ENCODE results near the gene MAGI1. TPM values are rescaled to one million over a fixed set of nuclear protein-coding genes. Genes with fewer than 3 reads are reported as not detected.
"Not testable (repeated sequence)": the region's sequence is repeated elsewhere in the genome, so short reads cannot be mapped to it uniquely, and the experiment has no call there.

MAGI1 gene
- total and polyA plus RNA-seq, 2 donors (not counting 1 experiment from before 2014, with no cell fraction given) = 0.10 to 0.22 TPM

- POLR2A ChIA-PET = no interaction called here
Observed at GRCh38 chr3:65894126-65894525, 144.6 kb downstream of the MAGI1 start.

DNA sequence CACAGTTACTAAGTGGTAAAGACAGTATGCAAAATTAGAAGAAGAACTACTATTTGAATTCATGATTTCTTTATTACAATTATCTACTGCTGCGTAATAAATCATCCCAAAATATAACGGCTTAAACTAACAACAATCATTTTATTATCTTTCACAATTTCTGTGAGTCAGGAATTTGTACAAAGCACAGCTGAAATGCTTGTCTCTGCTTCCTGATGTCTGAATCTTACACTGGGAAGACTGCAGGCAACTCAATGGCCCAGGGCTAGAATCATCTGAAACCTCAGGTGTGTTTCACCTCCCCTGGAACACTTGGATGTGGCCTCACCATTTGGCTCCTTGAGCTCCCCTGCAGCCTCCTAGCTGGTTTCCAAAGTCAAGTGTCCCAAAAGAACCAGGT lies 145.1 kb downstream of the MAGI1 start:
- Histone ChIP-seq H3K4me3 (ENCODE audit: control extremely low read depth in 1 of 5, extremely low read depth in 1 of 5, insufficient read depth in 1 of 5, low read depth in 2 of 5, low read length in 4 of 5) (no peak overlapping the region), H4K20me1 (ENCODE audit: control insufficient read depth, insufficient read depth, low read length, poor library complexity, severe bottlenecking) (no peaks in the 10 kb centered on the region), H3K4me1 (ENCODE audit: control insufficient read depth in 2 of 2, insufficient read depth in 2 of 2, low read length in 2 of 2) (no peaks in the 10 kb centered on the region), H3K4me2 (replicated peaks; ENCODE audit: low read depth, low read length, poor library complexity, severe bottlenecking) (no peak overlapping the region), H3K79me2 (ENCODE audit: control insufficient read depth, insufficient read depth, low read length) (no peaks in the 10 kb centered on the region), H3K27me3 (replicated peaks in 1 of 4; ENCODE audit: control extremely low read depth in 1 of 4, control insufficient read depth in 3 of 4, insufficient read depth in 4 of 4, low read length in 3 of 4) (no peaks in the 10 kb centered on the region), H3K36me3 (replicated peaks in 1 of 2; ENCODE audit: control extremely low read depth in 1 of 2, control insufficient read depth in 1 of 2, extremely low read depth in 1 of 2, insufficient read depth in 2 of 2, low read length in 1 of 2) (no peaks in the 10 kb centered on the region), H3K9me3 (ENCODE audit: control extremely low read depth in 1 of 3, control insufficient read depth in 2 of 3, insufficient read depth in 1 of 3, low read length in 2 of 3) (no peaks in the 10 kb centered on the region), H3K9ac (ENCODE audit: low read length) (no peak overlapping the region), H2AFZ (ENCODE audit: insufficient read depth, low read depth, low read length, poor library complexity, severe bottlenecking) (no peak overlapping the region), H3K27ac (ENCODE audit: low read length in 2 of 2) (no peak overlapping the region)
- Mint-ChIP-seq H3K27me3 (no peaks in the 10 kb centered on the region), H3K4me1 (no peaks in the 10 kb centered on the region), H3K27ac (no peak overlapping the region), H3K4me3 (no peak overlapping the region), H3K9me3 (ENCODE audit: insufficient read depth) (no peaks in the 10 kb centered on the region)
- WGBS (ENCODE audit: insufficient coverage) = 92% methylated on average over 2 of the region's 2 CpGs
- TF ChIP-seq, protein P1, sequence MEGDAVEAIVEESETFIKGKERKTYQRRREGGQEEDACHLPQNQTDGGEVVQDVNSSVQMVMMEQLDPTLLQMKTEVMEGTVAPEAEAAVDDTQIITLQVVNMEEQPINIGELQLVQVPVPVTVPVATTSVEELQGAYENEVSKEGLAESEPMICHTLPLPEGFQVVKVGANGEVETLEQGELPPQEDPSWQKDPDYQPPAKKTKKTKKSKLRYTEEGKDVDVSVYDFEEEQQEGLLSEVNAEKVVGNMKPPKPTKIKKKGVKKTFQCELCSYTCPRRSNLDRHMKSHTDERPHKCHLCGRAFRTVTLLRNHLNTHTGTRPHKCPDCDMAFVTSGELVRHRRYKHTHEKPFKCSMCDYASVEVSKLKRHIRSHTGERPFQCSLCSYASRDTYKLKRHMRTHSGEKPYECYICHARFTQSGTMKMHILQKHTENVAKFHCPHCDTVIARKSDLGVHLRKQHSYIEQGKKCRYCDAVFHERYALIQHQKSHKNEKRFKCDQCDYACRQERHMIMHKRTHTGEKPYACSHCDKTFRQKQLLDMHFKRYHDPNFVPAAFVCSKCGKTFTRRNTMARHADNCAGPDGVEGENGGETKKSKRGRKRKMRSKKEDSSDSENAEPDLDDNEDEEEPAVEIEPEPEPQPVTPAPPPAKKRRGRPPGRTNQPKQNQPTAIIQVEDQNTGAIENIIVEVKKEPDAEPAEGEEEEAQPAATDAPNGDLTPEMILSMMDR (IDR thresholded peaks at IDR 0.05) = no peak
- no peak for TF ChIP-seq EZH2 (IDR thresholded peaks at IDR 0.05; ENCODE audit: borderline replicate concordance, insufficient read depth, low read depth, low read length, poor library complexity, severe bottlenecking)
- CTCF ChIA-PET = no interaction called here
- intact Hi-C loops (cut with micrococcal nuclease) = no loop called here
- POLR2A ChIA-PET = no interaction called here
- no peak for ATAC-seq (ENCODE audit: low read depth)
- no peak for DNase-seq

More at GRCh38 chr3:65894126-65894525, 144.6 kb downstream of the MAGI1 start:
- Histone ChIP-seq H3K9me3 (ENCODE audit: control extremely low read depth in 1 of 3, control insufficient read depth in 2 of 3, insufficient read depth in 1 of 3, low read length in 2 of 3) (no peaks in the 10 kb centered on the region), H3K79me2 (ENCODE audit: control insufficient read depth, insufficient read depth, low read length) (no peaks in the 10 kb centered on the region), H3K36me3 (replicated peaks in 1 of 2; ENCODE audit: control extremely low read depth in 1 of 2, control insufficient read depth in 1 of 2, extremely low read depth in 1 of 2, insufficient read depth in 2 of 2, low read length in 1 of 2) (no peaks in the 10 kb centered on the region), H3K4me2 (replicated peaks; ENCODE audit: low read depth, low read length, poor library complexity, severe bottlenecking) (no peak overlapping the region), H3K27me3 (replicated peaks in 1 of 4; ENCODE audit: control extremely low read depth in 1 of 4, control insufficient read depth in 3 of 4, insufficient read depth in 4 of 4, low read length in 3 of 4) (no peaks in the 10 kb centered on the region), H3K27ac (ENCODE audit: low read length in 2 of 2) (no peak overlapping the region), H3K4me1 (ENCODE audit: control insufficient read depth in 2 of 2, insufficient read depth in 2 of 2, low read length in 2 of 2) (no peaks in the 10 kb centered on the region), H4K20me1 (ENCODE audit: control insufficient read depth, insufficient read depth, low read length, poor library complexity, severe bottlenecking) (no peaks in the 10 kb centered on the region), H2AFZ (ENCODE audit: insufficient read depth, low read depth, low read length, poor library complexity, severe bottlenecking) (no peak overlapping the region), H3K9ac (ENCODE audit: low read length) (no peak overlapping the region), H3K4me3 (ENCODE audit: control extremely low read depth in 1 of 5, extremely low read depth in 1 of 5, insufficient read depth in 1 of 5, low read depth in 2 of 5, low read length in 4 of 5) (no peak overlapping the region)
- DNase-seq = no peak
- no peak for ATAC-seq (ENCODE audit: low read depth)
- TF ChIP-seq, protein P1 (IDR thresholded peaks at IDR 0.05) = no peak
- TF ChIP-seq EZH2 (IDR thresholded peaks at IDR 0.05; ENCODE audit: borderline replicate concordance, insufficient read depth, low read depth, low read length, poor library complexity, severe bottlenecking) = no peak
- intact Hi-C loops (cut with micrococcal nuclease) = no loop called here
- no CpG with 5 or more reads among the region's 2 CpGs for WGBS (ENCODE audit: insufficient coverage)
- Mint-ChIP-seq H3K27ac (no peak overlapping the region), H3K4me3 (no peak overlapping the region), H3K4me1 (no peaks in the 10 kb centered on the region), H3K27me3 (no peaks in the 10 kb centered on the region), H3K9me3 (ENCODE audit: insufficient read depth) (no peaks in the 10 kb centered on the region)
- CTCF ChIA-PET = no interaction called here

GRCh38 chr3:65891477-65891876 lies 147.2 kb downstream of the MAGI1 start:
- H3K27me3 ChIP-seq (replicated peaks in 1 of 4; ENCODE audit: control extremely low read depth in 1 of 4, control insufficient read depth in 3 of 4, insufficient read depth in 4 of 4, low read length in 3 of 4); H4K20me1 ChIP-seq (ENCODE audit: control insufficient read depth, insufficient read depth, low read length, poor library complexity, severe bottlenecking); H3K4me3 Mint-ChIP-seq; ATAC-seq (ENCODE audit: low read depth); H3K9me3 Mint-ChIP-seq (ENCODE audit: insufficient read depth); H3K79me2 ChIP-seq (ENCODE audit: control insufficient read depth, insufficient read depth, low read length); H3K36me3 ChIP-seq (replicated peaks in 1 of 2; ENCODE audit: control extremely low read depth in 1 of 2, control insufficient read depth in 1 of 2, extremely low read depth in 1 of 2, insufficient read depth in 2 of 2, low read length in 1 of 2); H3K4me1 Mint-ChIP-seq; CTCF ChIA-PET; H2AFZ ChIP-seq (ENCODE audit: insufficient read depth, low read depth, low read length, poor library complexity, severe bottlenecking); intact Hi-C loops (cut with micrococcal nuclease); H3K4me2 ChIP-seq (replicated peaks; ENCODE audit: low read depth, low read length, poor library complexity, severe bottlenecking); DNase-seq; H3K27me3 Mint-ChIP-seq; H3K9me3 ChIP-seq (ENCODE audit: control extremely low read depth in 1 of 3, control insufficient read depth in 2 of 3, insufficient read depth in 1 of 3, low read length in 2 of 3); H3K27ac Mint-ChIP-seq; H3K4me1 ChIP-seq (ENCODE audit: control insufficient read depth in 2 of 2, insufficient read depth in 2 of 2, low read length in 2 of 2); H3K27ac ChIP-seq (ENCODE audit: low read length in 2 of 2); H3K9ac ChIP-seq (ENCODE audit: low read length); POLR2A ChIA-PET; H3K4me3 ChIP-seq (ENCODE audit: control extremely low read depth in 1 of 5, extremely low read depth in 1 of 5, insufficient read depth in 1 of 5, low read depth in 2 of 5, low read length in 4 of 5): not testable (repeated sequence)
- no CpG with 5 or more reads among the region's 2 CpGs for WGBS (ENCODE audit: insufficient coverage)
